ENCODE results near the gene EN1. TPM values are rescaled to one million over a fixed set of nuclear protein-coding genes. Genes with fewer than 3 reads are reported as not detected.

EN1 gene
- total and polyA plus RNA-seq, 2 of the 4 experiments (the other 2 are of a cell fraction): not detected

- no peak overlapping the region for H2AK5ac ChIP-seq (ENCODE audit: low read depth, low read length)
- no peak overlapping the region for H4K8ac ChIP-seq (ENCODE audit: low read depth in 2 of 2, low read length in 2 of 2)
- H4K20me1 ChIP-seq (ENCODE audit: insufficient read depth, low read length): no peaks in the 10 kb centered on the region
- no peak overlapping the region for H2AK9ac ChIP-seq (replicated peaks; ENCODE audit: low read depth, low read length, poor library complexity)
- H3K79me1 ChIP-seq (ENCODE audit: low read depth in 1 of 2, low read length in 2 of 2): no peaks in the 10 kb centered on the region
- dilution Hi-C loops (cut with HindIII; ENCODE audit: low sequenced_read_pairs, unreplicated experiment): no loop called here
- H3K18ac ChIP-seq (ENCODE audit: low read depth, low read length): no peak overlapping the region
- ChIA-PET POLR2A (ENCODE audit: unreplicated experiment) (no interaction called here), CTCF (no interaction called here)
- H4K5ac ChIP-seq (ENCODE audit: low read depth, low read length): no peak overlapping the region
- H2BK5ac ChIP-seq (ENCODE audit: low read depth, low read length, poor library complexity, severe bottlenecking): no peak overlapping the region
- in situ Hi-C loops (cut with MboI; ENCODE audit: low sequenced_read_pairs): no loop called here
- TF ChIP-seq BHLHE40 (IDR thresholded peaks at IDR 0.05; ENCODE audit: low read depth, low read length) (no peak), MXI1 (IDR thresholded peaks at IDR 0.05; ENCODE audit: borderline replicate concordance, low read depth, low read length) (no peak)
- no TSS peak for BruUV-seq (replicated peaks)
- no CpG with 5 or more reads among the region's 1 CpG for WGBS, 2 experiments (ENCODE audit: extremely low coverage in 2 of 2, insufficient read length in 1 of 2)
- no peak overlapping the region for H2BK120ac ChIP-seq (ENCODE audit: low read depth, low read length)
- H3K4me3 ChIP-seq (ENCODE audit: insufficient read depth, low read depth, low read length): no peak overlapping the region
- H3K27ac ChIP-seq (ENCODE audit: insufficient read depth, low read length): no peak overlapping the region
- H3K9ac ChIP-seq (ENCODE audit: low read depth, low read length): no peak overlapping the region
- ATAC-seq (ENCODE audit: low read depth) (no peak), DNase-seq (no peak)
- H3K23ac ChIP-seq (ENCODE audit: low read depth, low read length): no peak overlapping the region
- no peak overlapping the region for H2BK20ac ChIP-seq (ENCODE audit: low read depth, low read length)
- no peak overlapping the region for H3K14ac ChIP-seq (replicated peaks; ENCODE audit: low read depth, low read length)
- no peaks in the 10 kb centered on the region for H3K36me3 ChIP-seq (ENCODE audit: control insufficient read depth, insufficient read depth, low read length)
- no peaks in the 10 kb centered on the region for H3K9me3 ChIP-seq (ENCODE audit: control insufficient read depth, insufficient read depth, low read length)
- H3K4me1 ChIP-seq (ENCODE audit: control insufficient read depth, insufficient read depth, low read length): no peaks in the 10 kb centered on the region
- H3K27me3 ChIP-seq (ENCODE audit: control insufficient read depth, insufficient read depth, low read length): peaks cover 19% of the 10 kb centered on the region
- H2AFZ ChIP-seq (replicated peaks; ENCODE audit: low read length, poor library complexity): no peak overlapping the region
- H3K9me1 ChIP-seq (ENCODE audit: insufficient read depth, low read length): no peaks in the 10 kb centered on the region; the same call in 1 of the 2 replicates
- no peak overlapping the region for H2BK15ac ChIP-seq (ENCODE audit: low read depth, low read length)
- no peak overlapping the region for H4K91ac ChIP-seq (ENCODE audit: insufficient read depth, low read depth, low read length)
- H3K56ac ChIP-seq (ENCODE audit: extremely low read depth, insufficient read depth, low read length): no peak overlapping the region
- no peak overlapping the region for H3K4me2 ChIP-seq (ENCODE audit: low read depth, low read length)
- no peak overlapping the region for H3K4ac ChIP-seq (ENCODE audit: low read depth, low read length)
- intact Hi-C loops (cut with micrococcal nuclease): no loop called here
Measured at GRCh38 chr2:118826093-118826492, 21.4 kb downstream of the EN1 start.

All from IMR-90 (cell line).